Ishikawa (cell line): ENCODE results near the gene DNAH2.

Experiments used
- EGR1 ChIP-seq: IDR thresholded peaks from 2 replicates; pipeline ENCODE4 v1.6.1; 2012
- EP300 ChIP-seq: IDR thresholded peaks from 2 replicates; pipeline ENCODE4 v1.6.1; 2012; ENCODE audit warnings: borderline replicate concordance
- FOXM1 ChIP-seq: IDR thresholded peaks from 2 replicates; pipeline ENCODE4 v1.6.1; 2012; ENCODE audit warnings: low read depth, borderline replicate concordance
- TAF1 ChIP-seq: IDR thresholded peaks from 2 replicates; pipeline ENCODE4 v1.6.1; 2012; ENCODE audit warnings: low read depth, mild to moderate bottlenecking
- TF ChIP-seq, protein P1 (sequence below): IDR thresholded peaks from 2 replicates; pipeline ENCODE4 v1.6.1; 2012

DNA sequence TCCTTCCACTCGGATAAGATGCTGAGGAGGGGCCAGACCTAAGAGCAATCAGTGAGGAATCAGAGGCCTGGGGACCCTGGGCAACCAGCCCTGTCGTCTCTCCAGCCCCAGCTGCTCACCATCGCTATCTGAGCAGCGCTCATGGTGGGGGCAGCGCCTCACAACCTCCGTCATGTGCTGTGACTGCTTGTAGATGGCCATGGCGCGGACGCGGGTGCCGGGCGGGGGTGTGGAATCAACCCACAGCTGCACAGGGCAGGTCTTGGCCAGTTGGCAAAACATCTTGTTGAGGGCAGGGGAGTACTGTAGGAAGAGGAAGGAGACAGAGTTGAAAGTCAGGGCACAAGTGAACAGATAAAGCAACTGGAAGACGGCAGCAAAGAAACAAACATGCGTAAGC is 42.6 kb upstream of the DNAH2 start:
- TF ChIP-seq TAF1: no peak
- no peak for TF ChIP-seq FOXM1
- no peak for TF ChIP-seq EP300
- TF ChIP-seq, protein P1, sequence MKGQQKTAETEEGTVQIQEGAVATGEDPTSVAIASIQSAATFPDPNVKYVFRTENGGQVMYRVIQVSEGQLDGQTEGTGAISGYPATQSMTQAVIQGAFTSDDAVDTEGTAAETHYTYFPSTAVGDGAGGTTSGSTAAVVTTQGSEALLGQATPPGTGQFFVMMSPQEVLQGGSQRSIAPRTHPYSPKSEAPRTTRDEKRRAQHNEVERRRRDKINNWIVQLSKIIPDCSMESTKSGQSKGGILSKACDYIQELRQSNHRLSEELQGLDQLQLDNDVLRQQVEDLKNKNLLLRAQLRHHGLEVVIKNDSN: no peak
- TF ChIP-seq EGR1: no peak
